Neural progenitor cell (in vitro differentiated cells): ENCODE data around the gene RORB.

Experiments used
- CTCF ChIP-seq: fragments of 200-600 bp; sonication (generic); IDR thresholded peaks from 2 replicates; pipeline ENCODE4 v1.5.1; 2017; ENCODE audit warnings: antibody characterized with exemption, mild to moderate bottlenecking
- EZH2 ChIP-seq: fragments of 200-600 bp; sonication (generic); IDR thresholded peaks from 2 replicates; pipeline ENCODE4 v1.6.1; 2017; ENCODE audit warnings: antibody characterized with exemption, mild to moderate bottlenecking, moderate library complexity

- TF ChIP-seq EZH2 (no peak), CTCF (no peak)
Measured at GRCh38 chr9:74691058-74691457, 193.9 kb downstream of the RORB start.
